ENCODE measurements around the gene TMEM132D.

GRCh38 chr12:129563266-129563665 is 340.6 kb downstream of the TMEM132D start:
- TF ChIP-seq, protein P1, sequence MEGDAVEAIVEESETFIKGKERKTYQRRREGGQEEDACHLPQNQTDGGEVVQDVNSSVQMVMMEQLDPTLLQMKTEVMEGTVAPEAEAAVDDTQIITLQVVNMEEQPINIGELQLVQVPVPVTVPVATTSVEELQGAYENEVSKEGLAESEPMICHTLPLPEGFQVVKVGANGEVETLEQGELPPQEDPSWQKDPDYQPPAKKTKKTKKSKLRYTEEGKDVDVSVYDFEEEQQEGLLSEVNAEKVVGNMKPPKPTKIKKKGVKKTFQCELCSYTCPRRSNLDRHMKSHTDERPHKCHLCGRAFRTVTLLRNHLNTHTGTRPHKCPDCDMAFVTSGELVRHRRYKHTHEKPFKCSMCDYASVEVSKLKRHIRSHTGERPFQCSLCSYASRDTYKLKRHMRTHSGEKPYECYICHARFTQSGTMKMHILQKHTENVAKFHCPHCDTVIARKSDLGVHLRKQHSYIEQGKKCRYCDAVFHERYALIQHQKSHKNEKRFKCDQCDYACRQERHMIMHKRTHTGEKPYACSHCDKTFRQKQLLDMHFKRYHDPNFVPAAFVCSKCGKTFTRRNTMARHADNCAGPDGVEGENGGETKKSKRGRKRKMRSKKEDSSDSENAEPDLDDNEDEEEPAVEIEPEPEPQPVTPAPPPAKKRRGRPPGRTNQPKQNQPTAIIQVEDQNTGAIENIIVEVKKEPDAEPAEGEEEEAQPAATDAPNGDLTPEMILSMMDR (IDR thresholded peaks at IDR 0.05): no peak
- TF ChIP-seq EZH2 (IDR thresholded peaks at IDR 0.05): no peak
